OCI-M2 (cell line): Measurements from ENCODE around the gene MBNL3.

Experiments used
- DNase-seq: peaks from one replicate; lab custom pipeline; 2025; ENCODE audit not compliant: unreplicated experiment; lab: John Stamatoyannopoulos, UW

MBNL3 gene

GRCh38 chrX:132488819-132489577 lies at the start of gene MBNL3:
Gene MBNL3, minus strand, starts transcription at chrX:132489038. Its CDS starts 49,427 bp downstream, at chrX:132439611.
- no peak for DNase-seq

- no peak for DNase-seq
These were observed 44.6 kb upstream of the MBNL3 start for GRCh38 chrX:132533409-132533808.

- no peak for DNase-seq
These were observed 44.1 kb upstream of the MBNL3 start for GRCh38 chrX:132532913-132533312.

- no peak for DNase-seq
These were observed 43.3 kb upstream of the MBNL3 start for GRCh38 chrX:132532097-132532496.

- DNase-seq: no peak
These were observed 32.0 kb upstream of the MBNL3 start for GRCh38 chrX:132520792-132521191.

- no peak for DNase-seq
These were observed 31.4 kb upstream of the MBNL3 start for GRCh38 chrX:132520213-132520612.

GRCh38 chrX:132518401-132518800 lies 29.6 kb upstream of the MBNL3 start:
- DNase-seq: no peak

- no peak for DNase-seq
These were observed 20.0 kb upstream of the MBNL3 start for GRCh38 chrX:132508834-132509233.

- DNase-seq: no peak
These were observed 16.3 kb upstream of the MBNL3 start for GRCh38 chrX:132505116-132505515.

- no peak for DNase-seq
These were observed 15.6 kb upstream of the MBNL3 start for GRCh38 chrX:132504417-132504816.

- DNase-seq: no peak
These were observed 12.8 kb upstream of the MBNL3 start for GRCh38 chrX:132501606-132502005.

- no peak for DNase-seq
These were observed 8.6 kb upstream of the MBNL3 start for GRCh38 chrX:132497432-132497831.

GRCh38 chrX:132493095-132493494 lies 4.3 kb upstream of the MBNL3 start:
- no peak for DNase-seq

GRCh38 chrX:132491191-132491590 lies 2.4 kb upstream of the MBNL3 start:
- no peak for DNase-seq

GRCh38 chrX:132489578-132490419 lies 961 bp upstream of the MBNL3 start:
- no peak for DNase-seq

GRCh38 chrX:132488180-132488705 lies 595 bp downstream of the MBNL3 start:
- no peak for DNase-seq

- no peak for DNase-seq
These were observed 2.1 kb downstream of the MBNL3 start for GRCh38 chrX:132486599-132487178.

- no peak for DNase-seq
These were observed 4.9 kb downstream of the MBNL3 start for GRCh38 chrX:132483951-132484350.

- DNase-seq: no peak
These were observed 5.3 kb downstream of the MBNL3 start for GRCh38 chrX:132483488-132483887.

- no peak for DNase-seq
These were observed 6.2 kb downstream of the MBNL3 start for GRCh38 chrX:132482632-132483031.

- no peak for DNase-seq
These were observed 7.4 kb downstream of the MBNL3 start for GRCh38 chrX:132481449-132481848.
